Keratinocyte (primary cell): ENCODE measurements around the gene UBE2I.

ENCODE experiments used
- CTCF ChIP-seq, 3 experiments: IDR thresholded peaks in 1 of 3; conservative IDR thresholded peaks in 1 of 3; optimal IDR thresholded peaks in 1 of 3; 2 replicates in 2 of 3; 3 replicates in 1 of 3; pipeline versions ENCODE3 to v1.5.1; 2011; ENCODE audit warnings: low read length in 3 of 3, mild to moderate bottlenecking in 3 of 3, moderate library complexity in 2 of 3, control low read depth in 1 of 3, inconsistent platforms in 1 of 3; ENCODE audit not compliant: insufficient read depth in 2 of 3; ENCODE audit errors: extremely low read depth in 1 of 3
- EZH2 ChIP-seq: IDR thresholded peaks from one replicate; pipeline ENCODE4 v1.6.1; 2012; ENCODE audit warnings: inconsistent platforms, mild to moderate bottlenecking, low read length, moderate library complexity

GRCh38 chr16:1312467-1312816 lies 3.0 kb downstream of the UBE2I start:
- TF ChIP-seq CTCF (optimal IDR thresholded peaks at IDR 0.05 in 1 of 3, IDR thresholded peaks at IDR 0.05 in 1 of 3, conservative IDR thresholded peaks at IDR 0.05 in 1 of 3; ENCODE audit: extremely low read depth in 1 of 3, insufficient read depth in 2 of 3, low read length in 3 of 3) (no peak), EZH2 (no peak)
